ENCODE measurements around the gene KCNJ8.

The KCNJ8 gene

GRCh38 chr12:21774358-21775132, at the start of gene KCNJ8:
TSS of gene KCNJ8 (minus strand) at chr12:21774706. CDS start at chr12:21773616, 1,090 bp downstream.
- TF ChIP-seq CTCF (conservative IDR thresholded peaks at IDR 0.05; ENCODE audit: low read length): no peak
- Histone ChIP-seq H3K4me2 (ENCODE audit: low read depth, low read length, poor library complexity, severe bottlenecking) (no peak within 1 kb of the TSS), H2AFZ (ENCODE audit: low read length) (no peak within 1 kb of the TSS), H3K36me3 (ENCODE audit: insufficient read depth, low read length) (no peaks in the 10 kb centered on the region), H3K4me1 (ENCODE audit: insufficient read depth, low read length, poor library complexity, severe bottlenecking) (no peaks in the 10 kb centered on the region), H3K4me3 (ENCODE audit: low read length, poor library complexity, severe bottlenecking) (no peak within 1 kb of the TSS), H3K9me2 (replicated peaks; ENCODE audit: low read depth, low read length) (no peaks in the 10 kb centered on the region), H3K9me3 (ENCODE audit: insufficient read depth, low read depth, low read length) (no peaks in the 10 kb centered on the region), H3K27me3 (ENCODE audit: insufficient read depth, low read length, poor library complexity, severe bottlenecking) (no peaks in the 10 kb centered on the region), H3K9ac (ENCODE audit: low read depth, low read length, poor library complexity, severe bottlenecking) (no peak within 1 kb of the TSS), H4K20me1 (ENCODE audit: insufficient read depth, low read length, poor library complexity, severe bottlenecking) (no peaks in the 10 kb centered on the region), H3F3A (ENCODE audit: low read depth) (no peaks in the 10 kb centered on the region), H3K79me2 (ENCODE audit: insufficient read depth, low read length) (no peaks in the 10 kb centered on the region)

- no peaks in the 10 kb centered on the region for H3K27me3 ChIP-seq (ENCODE audit: insufficient read depth, low read length, poor library complexity, severe bottlenecking)
- no peaks in the 10 kb centered on the region for H3K9me2 ChIP-seq (replicated peaks; ENCODE audit: low read depth, low read length)
- H3K9me3 ChIP-seq (ENCODE audit: insufficient read depth, low read depth, low read length): no peaks in the 10 kb centered on the region
- H3K9ac ChIP-seq (ENCODE audit: low read depth, low read length, poor library complexity, severe bottlenecking): no peak overlapping the region
- no peaks in the 10 kb centered on the region for H4K20me1 ChIP-seq (ENCODE audit: insufficient read depth, low read length, poor library complexity, severe bottlenecking)
- H3K4me1 ChIP-seq (ENCODE audit: insufficient read depth, low read length, poor library complexity, severe bottlenecking): no peaks in the 10 kb centered on the region
- no peak overlapping the region for H2AFZ ChIP-seq (ENCODE audit: low read length)
- no peaks in the 10 kb centered on the region for H3K36me3 ChIP-seq (ENCODE audit: insufficient read depth, low read length)
- H3K4me3 ChIP-seq (ENCODE audit: low read length, poor library complexity, severe bottlenecking): no peak overlapping the region
- TF ChIP-seq EZH2phosphoT487 (IDR thresholded peaks at IDR 0.05; ENCODE audit: borderline replicate concordance) (no peak), CTCF (conservative IDR thresholded peaks at IDR 0.05; ENCODE audit: low read length) (no peak)
- no peak overlapping the region for H3K4me2 ChIP-seq (ENCODE audit: low read depth, low read length, poor library complexity, severe bottlenecking)
- no peaks in the 10 kb centered on the region for H3F3A ChIP-seq (ENCODE audit: low read depth)
- H3K79me2 ChIP-seq (ENCODE audit: insufficient read depth, low read length): no peaks in the 10 kb centered on the region
Measured at GRCh38 chr12:21823581-21823980, 49.1 kb upstream of the KCNJ8 start.

GRCh38 chr12:21819678-21820077, 45.2 kb upstream of the KCNJ8 start:
- no peaks in the 10 kb centered on the region for H3K36me3 ChIP-seq (ENCODE audit: insufficient read depth, low read length)
- no peak for TF ChIP-seq EZH2phosphoT487 (IDR thresholded peaks at IDR 0.05; ENCODE audit: borderline replicate concordance)
- TF ChIP-seq CTCF (conservative IDR thresholded peaks at IDR 0.05; ENCODE audit: low read length): no peak
- no peak overlapping the region for H3K9ac ChIP-seq (ENCODE audit: low read depth, low read length, poor library complexity, severe bottlenecking)
- no peak overlapping the region for H3K4me3 ChIP-seq (ENCODE audit: low read length, poor library complexity, severe bottlenecking)
- no peaks in the 10 kb centered on the region for H3K9me3 ChIP-seq (ENCODE audit: insufficient read depth, low read depth, low read length)
- H3K4me1 ChIP-seq (ENCODE audit: insufficient read depth, low read length, poor library complexity, severe bottlenecking): no peaks in the 10 kb centered on the region
- H3K79me2 ChIP-seq (ENCODE audit: insufficient read depth, low read length): no peaks in the 10 kb centered on the region
- no peak overlapping the region for H3K4me2 ChIP-seq (ENCODE audit: low read depth, low read length, poor library complexity, severe bottlenecking)
- H3K9me2 ChIP-seq (replicated peaks; ENCODE audit: low read depth, low read length): no peaks in the 10 kb centered on the region
- no peak overlapping the region for H2AFZ ChIP-seq (ENCODE audit: low read length)
- no peaks in the 10 kb centered on the region for H4K20me1 ChIP-seq (ENCODE audit: insufficient read depth, low read length, poor library complexity, severe bottlenecking)
- no peaks in the 10 kb centered on the region for H3F3A ChIP-seq (ENCODE audit: low read depth)
- H3K27me3 ChIP-seq (ENCODE audit: insufficient read depth, low read length, poor library complexity, severe bottlenecking): no peaks in the 10 kb centered on the region

Measured in Loucy (cell line).